ENCODE data around the gene CSNK1E.

- TF ChIP-seq CTCF (conservative IDR thresholded peaks at IDR 0.05; ENCODE audit: low read depth, low read length) (peak; percentile 32; the same call in 1 of the 2 replicates), RFX5 (IDR thresholded peaks at IDR 0.05; ENCODE audit: low read depth, low read length) (no peak), FOS (IDR thresholded peaks at IDR 0.05; ENCODE audit: low read depth, low read length) (peak; percentile 51; the same call in 1 of the 2 replicates), RCOR1 (IDR thresholded peaks at IDR 0.05; ENCODE audit: insufficient replicate concordance, low read length) (no peak), CEBPB (IDR thresholded peaks at IDR 0.05; ENCODE audit: low read depth, low read length) (peak; percentile 73), RAD21 (IDR thresholded peaks at IDR 0.05; ENCODE audit: low read length) (no peak; the same call in 1 of the 2 replicates), USF2 (IDR thresholded peaks at IDR 0.05; ENCODE audit: low read depth, low read length) (no peak), MAFK (IDR thresholded peaks at IDR 0.05; ENCODE audit: low read depth, low read length) (no peak), POLR2A (IDR thresholded peaks at IDR 0.05; ENCODE audit: low read depth, low read length) (no peak), BHLHE40 (IDR thresholded peaks at IDR 0.05; ENCODE audit: low read depth, low read length) (no peak), MXI1 (IDR thresholded peaks at IDR 0.05; ENCODE audit: borderline replicate concordance, low read depth, low read length) (no peak), SMC3 (IDR thresholded peaks at IDR 0.05; ENCODE audit: low read depth, low read length) (peak; percentile 27), CHD1 (IDR thresholded peaks at IDR 0.05; ENCODE audit: low read depth, low read length) (no peak)
Measured at GRCh38 chr22:38298312-38299005, 18.8 kb downstream of the CSNK1E start.

All from IMR-90 (cell line).